Gastroesophageal sphincter (tissue), 4 donors: ENCODE results near the gene MYRF. TPM values are rescaled to one million over a fixed set of nuclear protein-coding genes. Genes with fewer than 3 reads are reported as not detected.

Experiments
- ATAC-seq: fragments of 150-250 bp; one replicate; pipeline ENCODE4 v1.9.1; 2016; ENCODE audit warnings: mild to moderate bottlenecking, moderate library complexity
- H3K27ac ChIP-seq, 4 donors: fragments of 200-600 bp; sonication (generic) in 3 of 4; 1 replicate in 3 of 4; 2 replicates in 1 of 4; pipeline ENCODE4 v1.5.1; 2016 to 2019
- H3K27me3 ChIP-seq: fragments of 200-600 bp; sonication (generic); one replicate; pipeline ENCODE4 v1.5.1; 2019
- H3K36me3 ChIP-seq, 2 donors: fragments of 200-600 bp; sonication (generic); one replicate each; pipeline ENCODE4 v1.5.1; 2019; ENCODE audit warnings: control low read depth in 1 of 2
- H3K4me1 ChIP-seq, 3 donors: fragments of 200-600 bp; sonication (generic); 1 replicate in 2 of 3; 2 replicates in 1 of 3; pipeline ENCODE4 v1.5.1; 2016 to 2019; ENCODE audit warnings: control low read depth in 2 of 3
- H3K4me3 ChIP-seq, 2 donors: fragments of 200-600 bp; sonication (generic); one replicate each; pipeline ENCODE4 v1.5.1; 2019; ENCODE audit warnings: mild to moderate bottlenecking in 1 of 2, moderate library complexity in 1 of 2
- H3K9me3 ChIP-seq, 3 donors: fragments of 200-600 bp; sonication (generic); one replicate each; pipeline ENCODE4 v1.5.1; 2017 to 2019; ENCODE audit warnings: control low read depth in 2 of 3
- EP300 ChIP-seq: sonication (generic); formaldehyde crosslinking; IDR thresholded peaks from one replicate; pipeline ENCODE4 v1.6.1; 2017; ENCODE audit warnings: antibody characterized with exemption, mild to moderate bottlenecking
- POLR2A ChIP-seq, 2 donors: fragments of 450-650 bp; IDR thresholded peaks; one replicate each; pipeline ENCODE4 v1.6.1; 2017; ENCODE audit warnings: antibody characterized with exemption in 2 of 2, mild to moderate bottlenecking in 2 of 2, moderate library complexity in 1 of 2
- POLR2AphosphoS5 ChIP-seq: sonication (generic); formaldehyde crosslinking; IDR thresholded peaks from one replicate; pipeline ENCODE4 v1.6.1; 2017; ENCODE audit warnings: antibody characterized with exemption
- WGBS, 2 donors: methylation state at CpG; one replicate each; pipeline ENCODE4 v1.1.5; 2018; ENCODE audit warnings: low coverage in 1 of 2; 5-methylcytosine and 5-hydroxymethylcytosine counted together
- total RNA-seq, 4 donors: library from RNA; depleted of rRNA; stranded (reverse); fragments of >200 nt; gene quantifications; one replicate each; pipeline ENCODE4 v1.1.0, GENCODE V29; 2016
- TF ChIP-seq, protein P1 (sequence below), 4 experiments: fragments of 200-600 bp in 2 of 4; fragments of 450-650 bp in 2 of 4; sonication (generic) in 1 of 4; IDR thresholded peaks; one replicate each; pipeline ENCODE4 v1.5.1; 2017 to 2019; ENCODE audit warnings: antibody characterized with exemption in 4 of 4, mild to moderate bottlenecking in 2 of 4, moderate library complexity in 2 of 4

Gene MYRF
- total RNA-seq, 4 donors from 2014 or later: 0.10 to 0.78 (median 0.19) TPM

DNA sequence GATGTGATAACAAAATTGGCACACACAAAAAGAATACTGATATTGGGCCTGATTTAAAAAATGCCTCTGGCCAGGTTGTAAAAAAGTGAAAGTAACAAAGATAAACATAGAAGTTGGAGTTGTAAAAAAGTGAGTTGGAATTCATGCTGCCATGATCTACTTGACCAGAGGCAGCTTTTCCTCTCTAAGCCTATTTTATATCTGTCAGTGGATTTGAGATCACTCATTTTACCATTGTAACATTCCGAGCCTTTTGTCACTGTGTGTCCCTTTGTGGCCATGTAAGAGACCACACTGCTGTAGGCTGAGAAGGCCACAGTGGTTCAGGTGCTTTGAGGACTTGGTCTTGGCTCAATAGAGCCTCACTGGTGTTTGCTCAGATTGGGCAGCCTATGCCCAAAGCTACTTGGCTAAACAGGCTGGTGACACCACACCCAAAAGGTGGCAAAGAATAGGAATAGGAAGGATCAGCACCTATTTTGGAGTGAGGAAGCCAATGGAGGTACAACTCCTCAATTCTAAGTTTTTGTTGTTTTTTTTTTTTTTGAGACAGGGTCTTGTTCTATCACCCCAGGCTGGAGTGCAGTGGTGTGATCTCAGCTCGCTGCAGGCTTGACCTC lies 47.3 kb downstream of the MYRF start:
- H3K27ac ChIP-seq: no peak overlapping the region
- no peak overlapping the region for H3K4me3 ChIP-seq
- H3K4me1 ChIP-seq: peaks cover 0 to 16% (median 7%) of the 10 kb centered on the region in 3 donors
- TF ChIP-seq EP300 (no peak), POLR2A (IDR thresholded peaks at IDR 0.05) (no peak), POLR2AphosphoS5 (no peak)
- TF ChIP-seq, protein P1, sequence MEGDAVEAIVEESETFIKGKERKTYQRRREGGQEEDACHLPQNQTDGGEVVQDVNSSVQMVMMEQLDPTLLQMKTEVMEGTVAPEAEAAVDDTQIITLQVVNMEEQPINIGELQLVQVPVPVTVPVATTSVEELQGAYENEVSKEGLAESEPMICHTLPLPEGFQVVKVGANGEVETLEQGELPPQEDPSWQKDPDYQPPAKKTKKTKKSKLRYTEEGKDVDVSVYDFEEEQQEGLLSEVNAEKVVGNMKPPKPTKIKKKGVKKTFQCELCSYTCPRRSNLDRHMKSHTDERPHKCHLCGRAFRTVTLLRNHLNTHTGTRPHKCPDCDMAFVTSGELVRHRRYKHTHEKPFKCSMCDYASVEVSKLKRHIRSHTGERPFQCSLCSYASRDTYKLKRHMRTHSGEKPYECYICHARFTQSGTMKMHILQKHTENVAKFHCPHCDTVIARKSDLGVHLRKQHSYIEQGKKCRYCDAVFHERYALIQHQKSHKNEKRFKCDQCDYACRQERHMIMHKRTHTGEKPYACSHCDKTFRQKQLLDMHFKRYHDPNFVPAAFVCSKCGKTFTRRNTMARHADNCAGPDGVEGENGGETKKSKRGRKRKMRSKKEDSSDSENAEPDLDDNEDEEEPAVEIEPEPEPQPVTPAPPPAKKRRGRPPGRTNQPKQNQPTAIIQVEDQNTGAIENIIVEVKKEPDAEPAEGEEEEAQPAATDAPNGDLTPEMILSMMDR (IDR thresholded peaks at IDR 0.05): no peak
- WGBS, 2 donors: 94 to 100% methylated on average over 2 of the region's 2 CpGs
- ATAC-seq: no peak
- H3K27me3 ChIP-seq: no peaks in the 10 kb centered on the region
- peaks cover 0 to 52% of the 10 kb centered on the region in 2 donors for H3K36me3 ChIP-seq
- no peaks in the 10 kb centered on the region for H3K9me3 ChIP-seq

DNA sequence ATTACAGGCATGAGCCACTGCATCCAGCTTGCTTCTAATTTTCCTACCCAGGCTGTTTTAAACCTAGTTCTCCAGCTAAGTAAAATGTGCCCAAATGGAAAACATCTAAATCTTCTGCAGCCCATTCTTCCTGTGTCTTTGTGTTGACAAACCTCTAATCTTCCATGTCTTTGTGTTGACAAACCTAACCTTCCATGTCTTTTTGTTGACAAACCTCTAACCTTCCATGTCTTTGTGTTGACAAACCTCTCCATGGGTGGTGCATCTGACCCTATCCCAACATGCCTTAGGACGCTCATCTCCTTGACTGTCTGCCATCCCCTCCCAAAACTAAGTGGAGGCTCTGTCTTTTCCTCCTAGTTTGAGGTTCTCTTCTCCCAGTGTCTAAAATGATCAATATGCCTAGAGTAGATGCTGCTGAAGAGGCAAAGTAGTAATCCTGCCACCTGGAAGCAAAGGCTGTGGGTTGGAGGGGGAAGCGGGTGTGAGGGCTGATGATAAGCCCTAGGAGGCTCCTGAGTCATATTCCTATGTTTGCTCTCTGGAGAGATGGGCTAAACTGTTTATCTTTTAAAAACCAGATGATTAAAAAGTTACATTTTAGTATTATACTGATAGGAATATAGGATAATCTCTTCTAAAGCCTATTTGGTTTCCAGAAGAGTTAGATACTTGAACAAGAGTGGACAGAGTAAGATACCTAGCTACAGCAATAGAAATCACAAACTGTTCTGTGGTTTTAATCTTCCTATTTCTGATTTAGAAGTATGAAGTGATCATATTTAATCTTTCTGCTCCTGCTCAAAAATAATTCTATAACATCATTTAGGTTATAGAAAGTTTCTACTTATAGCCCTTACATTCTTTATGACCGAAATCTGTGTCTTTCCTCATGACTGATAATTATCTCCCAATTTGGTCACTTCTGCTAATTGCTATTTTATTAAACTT lies 48.2 kb downstream of the MYRF start:
- no peaks in the 10 kb centered on the region for H3K9me3 ChIP-seq
- no peak for ATAC-seq
- 82 to 84% methylated on average over 2 to 3 of the region's 3 CpGs for WGBS, 2 donors
- H3K27me3 ChIP-seq: no peaks in the 10 kb centered on the region
- no peak overlapping the region for H3K27ac ChIP-seq
- peaks cover 0 to 57% of the 10 kb centered on the region in 2 donors for H3K36me3 ChIP-seq
- TF ChIP-seq EP300 (no peak), POLR2AphosphoS5 (no peak), POLR2A (IDR thresholded peaks at IDR 0.05) (no peak)
- TF ChIP-seq, protein P1 (IDR thresholded peaks at IDR 0.05): no peak
- H3K4me1 ChIP-seq: peaks cover 0 to 16% (median 7%) of the 10 kb centered on the region in 3 donors
- H3K4me3 ChIP-seq: no peak overlapping the region

- peaks cover 0 to 65% of the 10 kb centered on the region in 2 donors for H3K36me3 ChIP-seq
- H3K4me3 ChIP-seq: no peak overlapping the region
- no peak overlapping the region for H3K27ac ChIP-seq
- H3K4me1 ChIP-seq: peaks cover 0 to 11% (median 3%) of the 10 kb centered on the region in 3 donors
- H3K27me3 ChIP-seq: no peaks in the 10 kb centered on the region
- WGBS, 2 donors: 95% methylated on average over 2 of the region's 6 CpGs; no CpG with 5 or more reads in 1 of the 2 donors
- TF ChIP-seq, protein P1 (IDR thresholded peaks at IDR 0.05): no peak
- TF ChIP-seq EP300 (no peak), POLR2AphosphoS5 (no peak), POLR2A (IDR thresholded peaks at IDR 0.05) (no peak)
- no peaks in the 10 kb centered on the region for H3K9me3 ChIP-seq
- ATAC-seq: no peak
These were observed 50.2 kb downstream of the MYRF start for GRCh38 chr11:61802605-61803004.

GRCh38 chr11:61803889-61804647 lies 51.6 kb downstream of the MYRF start:
- no peak for ATAC-seq
- TF ChIP-seq, protein P1 (IDR thresholded peaks at IDR 0.05): no peak
- Histone ChIP-seq H3K9me3 (no peaks in the 10 kb centered on the region), H3K27me3 (no peaks in the 10 kb centered on the region), H3K27ac (no peak overlapping the region), H3K4me3 (no peak overlapping the region), H3K36me3 (peaks cover 0 to 80% of the 10 kb centered on the region in 2 donors), H3K4me1 (no peaks in the 10 kb centered on the region)
- WGBS, 2 donors: 39 to 59% methylated on average over 3 of the region's 3 CpGs
